ENCODE data around the gene RIMBP2. TPM values are rescaled to one million over a fixed set of nuclear protein-coding genes. Genes with fewer than 3 reads are reported as not detected.

Gene RIMBP2
- total RNA-seq, 3 donors from 2014 or later, result 2.3 to 5.9 (median 5.4) TPM

GRCh38 chr12:130608132-130608531 is 108.0 kb downstream of the RIMBP2 start:
- H3K4me1 ChIP-seq (ENCODE audit: low read depth), result no peaks in the 10 kb centered on the region
- ATAC-seq (no peak), DNase-seq (no peak)
- no peaks in the 10 kb centered on the region for H3K36me3 ChIP-seq (ENCODE audit: low read depth)
- H3K4me3 ChIP-seq, result no peak overlapping the region
- H3K9me3 ChIP-seq, result no peaks in the 10 kb centered on the region
- intact Hi-C loops (cut with DNase I, micrococcal nuclease), result no loop called here
- TF ChIP-seq CTCF (IDR thresholded peaks at IDR 0.05), result no peak

GRCh38 chr12:130606231-130606630 is 109.9 kb downstream of the RIMBP2 start:
- no peak for ATAC-seq

GRCh38 chr12:130603396-130603965 is 112.6 kb downstream of the RIMBP2 start:
- no peak for DNase-seq
- H3K4me1 ChIP-seq (ENCODE audit: low read depth), result no peaks in the 10 kb centered on the region
- intact Hi-C loops (cut with DNase I, micrococcal nuclease), result no loop called here

More at GRCh38 chr12:130606231-130606630, 109.9 kb downstream of the RIMBP2 start:
- intact Hi-C loops (cut with DNase I, micrococcal nuclease), result no loop called here
- Histone ChIP-seq H3K4me3 (no peak overlapping the region), H3K9me3 (no peaks in the 10 kb centered on the region), H3K4me1 (ENCODE audit: low read depth) (no peaks in the 10 kb centered on the region), H3K36me3 (ENCODE audit: low read depth) (no peaks in the 10 kb centered on the region)
- no peak for TF ChIP-seq CTCF (IDR thresholded peaks at IDR 0.05)
- DNase-seq, result no peak

GRCh38 chr12:130602251-130602650 is 113.8 kb downstream of the RIMBP2 start:
- Histone ChIP-seq H3K4me1 (ENCODE audit: low read depth) (no peaks in the 10 kb centered on the region), H3K4me3 (no peak overlapping the region), H3K9me3 (peaks cover 10% of the 10 kb centered on the region), H3K36me3 (ENCODE audit: low read depth) (no peaks in the 10 kb centered on the region)
- ATAC-seq, result no peak
- intact Hi-C loops (cut with DNase I, micrococcal nuclease), result no loop called here
- no peak for DNase-seq
- TF ChIP-seq CTCF (IDR thresholded peaks at IDR 0.05), result no peak

More at GRCh38 chr12:130603396-130603965, 112.6 kb downstream of the RIMBP2 start:
- Histone ChIP-seq H3K4me3 (no peak overlapping the region), H3K9me3 (no peaks in the 10 kb centered on the region), H3K36me3 (ENCODE audit: low read depth) (no peaks in the 10 kb centered on the region)
- no peak for TF ChIP-seq CTCF (IDR thresholded peaks at IDR 0.05)
- ATAC-seq, result no peak

GRCh38 chr12:130601327-130601726 is 114.8 kb downstream of the RIMBP2 start:
- no peaks in the 10 kb centered on the region for H3K4me1 ChIP-seq (ENCODE audit: low read depth)
- TF ChIP-seq CTCF (IDR thresholded peaks at IDR 0.05), result no peak
- DNase-seq (no peak), ATAC-seq (no peak)
- H3K9me3 ChIP-seq, result peaks cover 10% of the 10 kb centered on the region
- H3K4me3 ChIP-seq, result no peak overlapping the region
- intact Hi-C loops (cut with DNase I, micrococcal nuclease), result no loop called here
- no peaks in the 10 kb centered on the region for H3K36me3 ChIP-seq (ENCODE audit: low read depth)

GRCh38 chr12:130596241-130596640 is 119.9 kb downstream of the RIMBP2 start:
- no peak overlapping the region for H3K4me3 ChIP-seq
- DNase-seq (no peak), ATAC-seq (no peak)
- intact Hi-C loops (cut with DNase I, micrococcal nuclease), result no loop called here
- TF ChIP-seq CTCF (IDR thresholded peaks at IDR 0.05), result no peak
- H3K9me3 ChIP-seq, result peaks cover 10% of the 10 kb centered on the region
- no peaks in the 10 kb centered on the region for H3K36me3 ChIP-seq (ENCODE audit: low read depth)
- no peaks in the 10 kb centered on the region for H3K4me1 ChIP-seq (ENCODE audit: low read depth)

Data from mucosa of descending colon (tissue), 3 donors.